NCI-H1694 (cell line): ENCODE data around the gene MYO15A.

Source experiments
- DNase-seq: peaks from one replicate; lab custom pipeline; 2025; lab: John Stamatoyannopoulos, UW

MYO15A gene

DNA sequence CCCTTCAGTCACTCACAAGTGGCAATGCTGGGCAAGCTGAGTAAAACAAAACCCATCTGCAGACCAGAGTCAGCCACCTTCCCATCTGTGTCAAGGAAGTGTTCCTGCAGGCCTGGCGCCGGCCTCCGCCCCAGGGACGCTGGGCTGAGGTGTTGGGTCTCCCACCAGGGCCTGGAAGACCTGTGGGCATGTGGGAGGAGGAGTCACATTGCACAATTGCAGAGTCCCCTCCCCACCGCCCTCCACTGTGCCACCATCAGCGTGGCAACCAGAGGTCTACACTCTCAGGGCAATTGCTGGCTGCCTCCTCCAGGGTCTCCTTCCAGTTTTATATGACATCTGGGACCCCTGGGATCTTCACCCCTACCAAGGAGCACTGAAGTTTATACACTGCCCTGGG, 3.0 kb upstream of the MYO15A start:
- DNase-seq, result no peak

DNA sequence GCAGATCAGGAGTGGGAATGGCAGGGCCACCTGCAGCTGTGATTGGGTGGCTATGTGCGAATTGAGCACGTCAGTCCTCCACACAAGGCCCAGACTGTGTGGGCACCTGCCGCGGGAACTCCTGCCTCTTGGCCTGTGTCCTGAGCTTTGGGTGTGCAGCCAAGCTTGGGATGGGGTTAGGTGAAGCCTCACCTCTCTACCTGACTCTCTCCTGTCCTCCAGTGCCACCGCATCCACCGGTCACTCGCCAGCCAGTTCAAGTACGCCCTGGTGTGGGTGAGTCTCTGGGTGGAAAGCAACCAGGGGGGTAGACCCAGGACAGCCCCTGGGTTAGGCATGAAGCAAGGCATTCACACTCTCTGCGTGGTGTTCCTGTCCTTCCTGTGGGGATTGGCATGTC, 2.3 kb upstream of the MYO15A start:
- no peak for DNase-seq

DNA sequence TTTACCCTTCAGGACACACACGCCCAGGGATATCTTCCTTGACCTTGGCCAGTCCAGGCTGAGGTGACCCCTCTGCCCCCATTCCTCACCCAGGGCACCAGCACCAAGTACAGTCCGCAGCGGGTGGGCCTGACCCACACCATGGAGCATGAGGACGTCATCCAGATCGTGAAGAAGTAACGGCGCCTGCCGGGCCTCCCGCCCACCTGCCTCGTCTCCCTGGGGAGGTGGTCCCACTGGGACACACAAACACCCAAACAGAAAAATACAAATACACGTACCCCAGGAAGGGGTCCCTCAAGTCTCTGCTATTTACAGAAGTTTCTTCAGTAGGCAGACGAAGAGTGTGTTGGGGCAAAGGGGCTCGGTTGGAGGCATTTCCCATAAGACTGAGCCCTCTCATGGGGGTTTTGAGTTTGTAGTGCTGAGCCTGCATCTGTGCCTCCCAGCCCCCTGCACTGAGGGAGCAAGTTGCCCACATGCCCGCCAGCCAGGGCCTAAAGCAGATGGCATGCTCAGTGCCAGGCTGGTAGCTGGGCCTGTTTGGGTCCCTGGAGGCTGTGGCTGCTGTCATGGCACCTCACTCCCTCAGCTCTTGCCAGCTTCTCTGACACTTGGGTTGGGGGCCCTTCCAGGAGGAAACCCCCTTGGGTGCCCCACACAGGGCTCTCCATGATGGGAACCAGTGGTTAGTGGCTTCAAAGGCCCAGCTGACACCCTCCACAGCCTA, 1.3 kb upstream of the MYO15A start:
- DNase-seq, result peak; percentile 78

GRCh38 chr17:18107971-18108370, 585 bp upstream of the MYO15A start:
- DNase-seq, result no peak

GRCh38 chr17:18109935-18110485, 1.5 kb downstream of the MYO15A start:
- no peak for DNase-seq

GRCh38 chr17:18110636-18111145, 2.1 kb downstream of the MYO15A start:
- DNase-seq, result no peak

DNA sequence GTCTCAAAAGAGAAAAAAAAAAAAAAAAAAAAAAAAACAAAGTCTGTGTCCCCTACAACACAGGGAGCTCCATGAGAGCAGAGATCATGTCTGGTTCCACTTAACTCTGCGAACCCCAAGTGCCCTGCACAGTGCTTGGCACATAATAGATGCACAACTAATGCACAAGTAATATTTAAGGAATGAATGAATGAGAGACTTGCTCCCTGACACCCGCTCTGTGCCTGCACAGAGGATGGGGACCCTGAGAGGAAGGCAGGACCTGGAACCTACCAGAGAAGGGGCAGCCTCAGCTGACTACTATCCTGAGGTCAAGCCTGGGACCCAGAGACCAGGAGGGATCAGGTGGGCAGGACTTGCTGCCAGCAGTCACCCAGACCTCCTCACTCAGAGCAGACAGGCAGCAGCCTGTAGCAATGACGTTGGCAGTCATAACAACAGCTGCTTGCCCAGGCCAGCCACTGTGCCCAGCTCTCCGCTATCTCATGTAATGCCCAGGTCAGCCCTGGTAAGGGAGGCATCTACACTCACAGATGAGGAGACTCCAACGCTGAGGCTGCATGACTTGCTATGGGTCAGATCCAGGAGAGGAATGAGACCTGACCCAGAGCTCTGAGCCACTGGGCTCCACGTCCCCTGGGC, 2.9 kb downstream of the MYO15A start:
- DNase-seq, result no peak

DNA sequence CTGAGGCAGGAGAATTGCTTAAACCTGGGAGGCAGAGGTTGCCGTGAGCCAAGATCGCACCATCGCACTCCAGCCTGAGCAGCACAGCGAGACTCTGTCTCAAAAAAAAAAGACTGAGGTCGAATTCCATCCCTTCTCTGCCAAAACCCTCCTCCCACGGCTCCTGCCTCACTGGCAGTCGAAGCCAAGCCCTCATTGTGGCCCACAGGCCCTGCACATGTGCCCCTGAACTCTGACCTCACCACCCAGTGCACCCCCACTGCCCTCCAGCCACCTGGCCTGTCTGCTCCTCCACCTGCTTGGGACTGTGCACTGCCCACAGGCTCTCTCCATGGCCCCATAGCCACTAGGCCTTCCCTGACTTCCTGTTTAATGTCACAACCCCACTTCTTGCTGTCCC, 7.0 kb downstream of the MYO15A start:
- DNase-seq, result no peak

DNA sequence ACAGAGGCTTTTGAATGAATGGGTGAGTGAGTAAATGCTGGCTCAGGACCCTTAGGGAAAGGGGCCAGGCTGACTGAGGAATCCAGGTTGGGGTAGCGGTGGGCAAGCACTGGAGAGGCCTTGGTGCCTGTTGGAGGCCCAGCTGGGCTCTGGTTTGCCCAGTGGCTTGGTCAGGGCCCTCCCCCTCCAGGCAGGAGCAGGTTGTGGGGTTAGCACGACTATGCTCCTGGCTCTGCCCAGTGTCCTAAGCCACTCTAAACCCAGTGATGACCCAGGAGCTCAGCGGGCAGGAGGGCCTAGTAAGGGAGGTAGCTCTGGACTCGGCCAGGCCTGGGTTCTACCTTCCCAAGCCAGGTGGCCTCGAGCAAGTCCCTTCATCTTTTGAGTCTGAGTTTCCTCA, 7.5 kb downstream of the MYO15A start:
- no peak for DNase-seq

GRCh38 chr17:18117533-18117932, 9.0 kb downstream of the MYO15A start:
- no peak for DNase-seq

DNA sequence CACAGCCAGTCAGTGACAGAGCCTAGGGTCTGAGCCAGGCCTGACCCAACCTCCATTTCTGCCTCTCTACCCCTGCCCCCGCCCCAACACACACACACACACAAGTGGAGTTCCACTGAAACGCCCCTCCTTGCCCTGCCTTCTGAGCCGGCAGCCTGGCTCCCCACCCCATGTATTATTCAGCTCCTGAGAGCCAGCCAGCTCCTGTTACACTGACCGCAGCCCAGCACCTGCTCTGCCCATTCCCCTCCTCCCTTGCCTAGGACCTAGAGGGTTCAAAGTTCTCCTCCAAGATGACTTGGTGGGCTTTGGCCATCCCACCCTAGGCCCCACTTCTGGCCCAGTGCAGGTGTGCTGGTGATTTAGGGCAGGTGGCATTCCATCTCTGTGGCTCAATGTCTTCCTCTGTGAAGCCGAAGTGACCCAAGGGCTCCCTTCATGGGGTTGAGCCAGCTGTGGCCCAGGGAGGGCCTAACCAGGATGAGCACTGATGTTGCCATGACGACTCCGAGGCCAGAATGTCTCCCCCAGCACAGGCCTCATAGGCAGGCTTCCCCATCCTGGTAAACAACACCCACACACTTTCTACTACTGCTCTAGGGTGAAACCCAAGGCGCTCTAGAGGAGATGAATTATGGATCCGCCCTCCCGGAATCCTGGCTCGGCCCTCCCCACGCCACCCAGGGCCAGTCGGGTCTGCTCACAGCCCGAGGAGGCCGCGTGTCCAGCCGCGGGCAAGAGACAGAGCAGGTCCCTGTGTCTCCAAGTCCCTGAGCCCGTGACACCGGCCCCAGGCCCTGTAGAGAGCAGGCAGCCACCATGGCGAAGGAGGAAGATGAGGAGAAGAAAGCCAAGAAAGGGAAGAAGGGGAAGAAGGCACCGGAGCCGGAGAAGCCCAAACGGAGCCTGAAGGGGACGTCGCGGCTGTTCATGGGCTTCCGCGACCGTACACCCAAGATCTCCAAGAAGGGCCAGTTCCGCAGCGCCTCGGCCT, 9.7 kb downstream of the MYO15A start:
- DNase-seq, result no peak

DNA sequence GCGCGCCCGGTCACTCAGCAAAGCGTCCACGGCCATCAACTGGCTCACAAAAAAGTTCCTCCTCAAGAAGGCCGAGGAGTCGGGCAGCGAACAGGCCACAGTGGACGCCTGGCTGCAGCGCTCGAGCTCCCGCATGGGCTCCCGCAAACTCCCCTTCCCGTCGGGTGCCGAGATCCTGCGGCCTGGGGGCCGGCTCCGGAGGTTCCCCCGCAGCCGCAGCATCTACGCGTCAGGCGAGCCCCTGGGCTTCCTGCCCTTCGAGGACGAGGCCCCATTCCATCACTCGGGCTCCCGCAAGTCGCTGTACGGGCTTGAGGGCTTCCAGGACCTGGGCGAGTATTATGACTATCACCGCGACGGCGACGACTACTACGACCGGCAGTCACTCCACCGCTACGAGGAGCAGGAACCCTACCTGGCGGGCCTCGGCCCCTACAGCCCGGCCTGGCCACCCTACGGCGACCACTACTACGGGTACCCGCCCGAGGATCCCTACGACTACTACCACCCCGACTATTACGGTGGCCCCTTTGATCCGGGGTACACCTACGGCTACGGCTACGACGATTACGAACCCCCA, 10.7 kb downstream of the MYO15A start:
- no peak for DNase-seq

DNA sequence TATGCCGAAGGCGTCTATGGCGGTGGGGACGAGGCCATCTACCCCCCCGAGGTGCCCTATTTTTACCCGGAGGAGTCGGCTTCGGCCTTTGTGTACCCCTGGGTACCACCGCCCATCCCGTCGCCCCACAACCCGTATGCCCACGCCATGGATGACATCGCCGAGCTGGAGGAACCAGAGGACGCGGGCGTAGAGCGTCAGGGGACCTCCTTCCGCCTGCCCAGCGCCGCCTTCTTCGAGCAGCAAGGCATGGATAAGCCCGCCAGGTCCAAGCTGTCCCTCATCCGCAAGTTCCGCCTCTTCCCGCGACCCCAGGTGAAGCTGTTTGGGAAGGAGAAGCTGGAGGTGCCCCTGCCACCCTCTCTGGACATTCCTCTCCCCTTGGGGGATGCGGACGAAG, 11.4 kb downstream of the MYO15A start:
- DNase-seq, result no peak

- DNase-seq, result no peak
Observed at GRCh38 chr17:18120461-18121017, 12.0 kb downstream of the MYO15A start.

DNA sequence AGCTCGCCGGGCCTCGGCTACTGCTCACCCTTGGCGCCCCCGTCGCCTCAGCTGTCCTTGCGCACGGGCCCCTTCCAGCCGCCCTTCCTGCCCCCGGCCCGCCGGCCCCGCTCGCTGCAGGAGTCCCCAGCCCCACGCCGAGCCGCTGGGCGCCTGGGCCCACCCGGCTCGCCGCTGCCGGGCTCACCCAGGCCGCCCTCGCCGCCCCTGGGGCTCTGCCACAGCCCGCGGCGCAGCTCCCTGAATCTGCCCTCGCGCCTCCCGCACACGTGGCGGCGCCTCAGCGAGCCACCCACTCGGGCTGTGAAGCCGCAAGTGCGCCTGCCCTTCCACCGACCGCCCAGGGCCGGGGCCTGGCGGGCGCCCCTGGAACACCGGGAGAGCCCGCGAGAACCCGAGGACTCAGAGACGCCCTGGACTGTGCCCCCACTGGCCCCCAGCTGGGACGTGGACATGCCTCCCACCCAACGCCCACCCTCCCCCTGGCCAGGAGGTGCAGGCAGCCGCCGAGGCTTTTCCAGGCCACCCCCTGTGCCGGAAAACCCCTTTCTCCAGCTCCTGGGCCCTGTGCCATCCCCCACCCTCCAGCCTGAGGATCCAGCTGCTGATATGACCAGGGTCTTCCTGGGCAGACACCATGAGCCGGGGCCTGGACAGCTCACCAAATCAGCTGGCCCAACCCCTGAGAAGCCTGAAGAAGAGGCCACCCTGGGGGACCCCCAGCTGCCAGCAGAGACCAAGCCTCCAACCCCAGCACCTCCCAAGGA, 12.8 kb downstream of the MYO15A start:
- DNase-seq, result no peak

DNA sequence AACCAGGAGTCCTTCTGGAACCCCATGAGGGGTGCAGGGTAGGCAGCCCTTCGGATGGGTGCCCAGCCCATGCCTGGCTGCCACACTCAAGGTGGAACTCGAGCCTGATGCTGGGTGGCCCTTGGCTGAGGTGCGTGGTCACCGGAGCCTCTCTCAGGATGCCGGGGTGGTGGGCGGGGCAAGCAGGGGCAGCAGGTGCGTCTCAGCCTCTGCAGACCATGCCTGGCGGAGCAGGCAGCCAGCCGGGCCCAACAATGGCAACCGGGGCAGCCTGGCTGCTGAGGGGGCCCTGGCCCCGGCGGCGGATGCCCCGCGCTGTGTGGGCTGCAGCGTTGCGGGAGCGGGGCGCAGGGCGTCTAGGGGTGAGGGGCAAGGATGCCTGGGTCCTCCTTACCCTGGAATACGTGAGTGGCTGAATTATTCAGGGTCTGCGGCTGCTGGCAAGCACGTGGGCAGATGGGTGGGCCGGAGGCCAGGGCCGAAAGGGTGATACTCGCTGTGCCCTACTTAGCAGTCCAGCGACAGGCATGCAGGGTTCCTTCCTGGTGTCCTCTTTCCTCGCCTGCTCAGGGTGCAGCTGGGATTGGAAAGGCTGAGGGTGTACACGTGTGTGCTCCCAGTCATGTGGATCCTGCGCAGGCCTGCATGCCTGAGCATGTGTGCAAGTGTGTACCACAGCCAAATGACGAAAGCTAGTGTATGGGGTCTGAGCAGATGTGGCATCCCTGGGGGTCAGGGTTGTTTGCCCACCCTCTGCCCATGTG, 14.6 kb downstream of the MYO15A start:
- no peak for DNase-seq

GRCh38 chr17:18124345-18125126, 16.0 kb downstream of the MYO15A start:
- DNase-seq, result no peak

GRCh38 chr17:18129041-18129502, 20.5 kb downstream of the MYO15A start:
- DNase-seq, result no peak

DNA sequence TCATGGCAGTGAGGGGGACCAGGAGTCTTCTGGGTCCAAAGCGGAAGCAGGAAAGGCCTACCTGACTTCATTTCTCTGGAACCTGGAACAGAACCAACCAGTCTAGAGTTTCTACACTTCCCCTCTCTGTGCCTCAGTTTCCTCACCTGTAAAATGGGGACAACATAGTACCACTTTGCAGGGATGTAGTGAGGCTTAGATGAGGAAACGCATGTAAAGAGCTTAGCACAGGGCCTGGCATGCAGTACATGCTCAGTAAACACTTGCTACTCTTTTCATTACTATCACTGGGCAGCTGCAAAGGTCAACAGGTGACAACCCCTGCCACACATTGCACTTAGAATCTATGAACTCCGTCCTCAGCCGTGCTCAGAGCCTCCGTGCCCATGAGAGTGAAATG, 24.2 kb downstream of the MYO15A start:
- DNase-seq, result no peak
